Right hindlimb (tissue), 1 donor: ENCODE measurements around the gene STAG1.
"Not testable (repeated sequence)": the region's sequence is repeated elsewhere in the genome, so short reads cannot be mapped to it uniquely, and the experiment has no call there.

Experiments used
- DNase-seq: peaks from one replicate; pipeline ENCODE4 v3.0.0-alpha.2; 2018

The STAG1 gene

GRCh38 chr3:136490646-136491405 is 261.4 kb downstream of the STAG1 start:
- no peak for DNase-seq

- DNase-seq = no peak
Measured at GRCh38 chr3:136485777-136486176, 266.4 kb downstream of the STAG1 start.

- no peak for DNase-seq
Measured at GRCh38 chr3:136476280-136476679, 275.9 kb downstream of the STAG1 start.

GRCh38 chr3:136474876-136475275 is 277.3 kb downstream of the STAG1 start:
- not testable (repeated sequence) for DNase-seq

- DNase-seq = no peak
Measured at GRCh38 chr3:136473716-136474326, 278.4 kb downstream of the STAG1 start.

GRCh38 chr3:136465296-136465695 is 286.9 kb downstream of the STAG1 start:
- DNase-seq = no peak

- no peak for DNase-seq
Measured at GRCh38 chr3:136464502-136464901, 287.7 kb downstream of the STAG1 start.

- DNase-seq = no peak
Measured at GRCh38 chr3:136463170-136463569, 289.0 kb downstream of the STAG1 start.

GRCh38 chr3:136457793-136458192 is 294.4 kb downstream of the STAG1 start:
- DNase-seq = no peak

- no peak for DNase-seq
Measured at GRCh38 chr3:136456196-136456595, 296.0 kb downstream of the STAG1 start.

GRCh38 chr3:136444581-136444980 is 307.6 kb downstream of the STAG1 start:
- no peak for DNase-seq

- no peak for DNase-seq
Measured at GRCh38 chr3:136437043-136437442, 315.1 kb downstream of the STAG1 start.

GRCh38 chr3:136434429-136434828 is 317.7 kb downstream of the STAG1 start:
- DNase-seq = no peak

GRCh38 chr3:136432685-136433084 is 319.5 kb downstream of the STAG1 start:
- DNase-seq = no peak

- DNase-seq = no peak
Measured at GRCh38 chr3:136428167-136428566, 324.0 kb downstream of the STAG1 start.

- DNase-seq = no peak
Measured at GRCh38 chr3:136427236-136427635, 324.9 kb downstream of the STAG1 start.

GRCh38 chr3:136414476-136414875 is 337.7 kb downstream of the STAG1 start:
- no peak for DNase-seq

GRCh38 chr3:136412307-136412706 is 339.9 kb downstream of the STAG1 start:
- DNase-seq = no peak

- no peak for DNase-seq
Measured at GRCh38 chr3:136409549-136409948, 342.6 kb downstream of the STAG1 start.

GRCh38 chr3:136404056-136404455 is 348.1 kb downstream of the STAG1 start:
- no peak for DNase-seq

GRCh38 chr3:136396916-136397315 is 355.3 kb downstream of the STAG1 start:
- DNase-seq = no peak

- no peak for DNase-seq
Measured at GRCh38 chr3:136390574-136390973, 361.6 kb downstream of the STAG1 start.

- DNase-seq = no peak
Measured at GRCh38 chr3:136387031-136387430, 365.1 kb downstream of the STAG1 start.

- DNase-seq = no peak
Measured at GRCh38 chr3:136385457-136385856, 366.7 kb downstream of the STAG1 start.

GRCh38 chr3:136381051-136381450 is 371.1 kb downstream of the STAG1 start:
- no peak for DNase-seq
